ENCODE measurements around the gene CDK8. TPM values are rescaled to one million over a fixed set of nuclear protein-coding genes. Genes with fewer than 3 reads are reported as not detected.

CDK8 gene
- total and polyA plus RNA-seq, 2 experiments from 2014 or later = 13.6 to 24.0 TPM

DNA sequence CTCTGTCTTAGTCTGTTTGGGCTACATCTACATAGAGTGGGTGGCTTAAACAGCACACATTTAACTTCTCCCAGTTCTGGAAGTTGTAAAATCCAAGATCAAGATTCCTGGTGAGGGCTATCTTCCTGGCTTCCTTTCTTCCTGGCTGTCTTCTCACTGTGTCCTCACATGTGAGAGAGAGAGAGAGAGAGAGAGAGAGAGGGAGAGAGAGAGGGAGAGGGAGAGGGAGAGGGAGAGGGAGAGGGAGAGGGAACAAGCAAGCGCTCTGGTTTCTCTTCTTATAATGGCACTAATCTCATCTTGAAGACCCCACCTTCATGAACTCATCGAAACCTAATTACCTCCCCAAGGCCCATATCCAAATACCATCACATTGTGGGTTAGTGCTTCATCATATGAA is 69.2 kb downstream of the CDK8 start:
- no peak overlapping the region for H3K27ac ChIP-seq (ENCODE audit: low read depth)

More for the DNA sequence above, 69.2 kb downstream of the CDK8 start:
- DNase-seq (ENCODE audit: low spot score) (no peak), ATAC-seq (no peak)
- Histone ChIP-seq H3K4me3 (no peak overlapping the region), H3K79me2 (replicated peaks; ENCODE audit: insufficient read depth) (peaks cover 86% of the 10 kb centered on the region), H3F3A (replicated peaks; ENCODE audit: low read depth) (no peaks in the 10 kb centered on the region), H2AFZ (no peak overlapping the region), H3K9me2 (ENCODE audit: insufficient read depth) (no peaks in the 10 kb centered on the region), H3K4me2 (no peak overlapping the region), H3K36me3 (ENCODE audit: insufficient read depth) (no peaks in the 10 kb centered on the region; the same call in 1 of the 2 replicates), H3K27me3 (ENCODE audit: insufficient read depth) (no peaks in the 10 kb centered on the region), H4K20me1 (replicated peaks; ENCODE audit: insufficient read depth) (peaks cover 31% of the 10 kb centered on the region), H3K4me1 (ENCODE audit: insufficient read depth) (peaks cover 16% of the 10 kb centered on the region)
- Mint-ChIP-seq H3K27ac (no peak overlapping the region), H3K4me1 (peaks cover 22% of the 10 kb centered on the region), H3K9me3 (no peaks in the 10 kb centered on the region), H3K27me3 (ENCODE audit: insufficient read depth, low read depth, poor library complexity) (no peaks in the 10 kb centered on the region), H3K36me3 (ENCODE audit: low read depth) (no peaks in the 10 kb centered on the region), H3K4me3 (no peak overlapping the region)
- TF ChIP-seq ZNF331 (CRISPR knock-in tag; IDR thresholded peaks at IDR 0.05; ENCODE audit: low read depth) (no peak), EZH2 (IDR thresholded peaks at IDR 0.05; ENCODE audit: low read depth, unreplicated experiment) (no peak), EZH2phosphoT487 (IDR thresholded peaks at IDR 0.05; ENCODE audit: unreplicated experiment) (no peak), ZNF114 (CRISPR knock-in tag; IDR thresholded peaks at IDR 0.05) (no peak), CREB1 (CRISPR knock-in tag; IDR thresholded peaks at IDR 0.05; ENCODE audit: low read depth) (no peak), POLR2AphosphoS5 (IDR thresholded peaks at IDR 0.05; ENCODE audit: low read depth) (no peak), STAT1 (IDR thresholded peaks at IDR 0.05; ENCODE audit: unreplicated experiment) (no peak)
- TF ChIP-seq, protein P1, sequence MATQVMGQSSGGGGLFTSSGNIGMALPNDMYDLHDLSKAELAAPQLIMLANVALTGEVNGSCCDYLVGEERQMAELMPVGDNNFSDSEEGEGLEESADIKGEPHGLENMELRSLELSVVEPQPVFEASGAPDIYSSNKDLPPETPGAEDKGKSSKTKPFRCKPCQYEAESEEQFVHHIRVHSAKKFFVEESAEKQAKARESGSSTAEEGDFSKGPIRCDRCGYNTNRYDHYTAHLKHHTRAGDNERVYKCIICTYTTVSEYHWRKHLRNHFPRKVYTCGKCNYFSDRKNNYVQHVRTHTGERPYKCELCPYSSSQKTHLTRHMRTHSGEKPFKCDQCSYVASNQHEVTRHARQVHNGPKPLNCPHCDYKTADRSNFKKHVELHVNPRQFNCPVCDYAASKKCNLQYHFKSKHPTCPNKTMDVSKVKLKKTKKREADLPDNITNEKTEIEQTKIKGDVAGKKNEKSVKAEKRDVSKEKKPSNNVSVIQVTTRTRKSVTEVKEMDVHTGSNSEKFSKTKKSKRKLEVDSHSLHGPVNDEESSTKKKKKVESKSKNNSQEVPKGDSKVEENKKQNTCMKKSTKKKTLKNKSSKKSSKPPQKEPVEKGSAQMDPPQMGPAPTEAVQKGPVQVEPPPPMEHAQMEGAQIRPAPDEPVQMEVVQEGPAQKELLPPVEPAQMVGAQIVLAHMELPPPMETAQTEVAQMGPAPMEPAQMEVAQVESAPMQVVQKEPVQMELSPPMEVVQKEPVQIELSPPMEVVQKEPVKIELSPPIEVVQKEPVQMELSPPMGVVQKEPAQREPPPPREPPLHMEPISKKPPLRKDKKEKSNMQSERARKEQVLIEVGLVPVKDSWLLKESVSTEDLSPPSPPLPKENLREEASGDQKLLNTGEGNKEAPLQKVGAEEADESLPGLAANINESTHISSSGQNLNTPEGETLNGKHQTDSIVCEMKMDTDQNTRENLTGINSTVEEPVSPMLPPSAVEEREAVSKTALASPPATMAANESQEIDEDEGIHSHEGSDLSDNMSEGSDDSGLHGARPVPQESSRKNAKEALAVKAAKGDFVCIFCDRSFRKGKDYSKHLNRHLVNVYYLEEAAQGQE (IDR thresholded peaks at IDR 0.05; ENCODE audit: unreplicated experiment) = no peak
- TF ChIP-seq, protein P2, sequence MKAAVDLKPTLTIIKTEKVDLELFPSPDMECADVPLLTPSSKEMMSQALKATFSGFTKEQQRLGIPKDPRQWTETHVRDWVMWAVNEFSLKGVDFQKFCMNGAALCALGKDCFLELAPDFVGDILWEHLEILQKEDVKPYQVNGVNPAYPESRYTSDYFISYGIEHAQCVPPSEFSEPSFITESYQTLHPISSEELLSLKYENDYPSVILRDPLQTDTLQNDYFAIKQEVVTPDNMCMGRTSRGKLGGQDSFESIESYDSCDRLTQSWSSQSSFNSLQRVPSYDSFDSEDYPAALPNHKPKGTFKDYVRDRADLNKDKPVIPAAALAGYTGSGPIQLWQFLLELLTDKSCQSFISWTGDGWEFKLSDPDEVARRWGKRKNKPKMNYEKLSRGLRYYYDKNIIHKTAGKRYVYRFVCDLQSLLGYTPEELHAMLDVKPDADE (IDR thresholded peaks at IDR 0.05) = no peak
- TF ChIP-seq, protein P3, sequence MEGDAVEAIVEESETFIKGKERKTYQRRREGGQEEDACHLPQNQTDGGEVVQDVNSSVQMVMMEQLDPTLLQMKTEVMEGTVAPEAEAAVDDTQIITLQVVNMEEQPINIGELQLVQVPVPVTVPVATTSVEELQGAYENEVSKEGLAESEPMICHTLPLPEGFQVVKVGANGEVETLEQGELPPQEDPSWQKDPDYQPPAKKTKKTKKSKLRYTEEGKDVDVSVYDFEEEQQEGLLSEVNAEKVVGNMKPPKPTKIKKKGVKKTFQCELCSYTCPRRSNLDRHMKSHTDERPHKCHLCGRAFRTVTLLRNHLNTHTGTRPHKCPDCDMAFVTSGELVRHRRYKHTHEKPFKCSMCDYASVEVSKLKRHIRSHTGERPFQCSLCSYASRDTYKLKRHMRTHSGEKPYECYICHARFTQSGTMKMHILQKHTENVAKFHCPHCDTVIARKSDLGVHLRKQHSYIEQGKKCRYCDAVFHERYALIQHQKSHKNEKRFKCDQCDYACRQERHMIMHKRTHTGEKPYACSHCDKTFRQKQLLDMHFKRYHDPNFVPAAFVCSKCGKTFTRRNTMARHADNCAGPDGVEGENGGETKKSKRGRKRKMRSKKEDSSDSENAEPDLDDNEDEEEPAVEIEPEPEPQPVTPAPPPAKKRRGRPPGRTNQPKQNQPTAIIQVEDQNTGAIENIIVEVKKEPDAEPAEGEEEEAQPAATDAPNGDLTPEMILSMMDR (conservative IDR thresholded peaks at IDR 0.05; ENCODE audit: low read depth in 2 of 2) = no peak

All from GM23338 (cell line).